Stimulated activated CD8-positive, alpha-beta memory T cell treated with anti-CD3 and anti-CD28 coated beads, Interleukin-4, amount 100 ng/mL, for 24 hours (primary cell): ENCODE data around the gene GALNTL6.

ENCODE experiments used
- DNase-seq: peaks from one replicate; pipeline ENCODE4 v3.0.0-alpha.2; 2020; ENCODE audit warnings: low read depth

GALNTL6 gene

DNA sequence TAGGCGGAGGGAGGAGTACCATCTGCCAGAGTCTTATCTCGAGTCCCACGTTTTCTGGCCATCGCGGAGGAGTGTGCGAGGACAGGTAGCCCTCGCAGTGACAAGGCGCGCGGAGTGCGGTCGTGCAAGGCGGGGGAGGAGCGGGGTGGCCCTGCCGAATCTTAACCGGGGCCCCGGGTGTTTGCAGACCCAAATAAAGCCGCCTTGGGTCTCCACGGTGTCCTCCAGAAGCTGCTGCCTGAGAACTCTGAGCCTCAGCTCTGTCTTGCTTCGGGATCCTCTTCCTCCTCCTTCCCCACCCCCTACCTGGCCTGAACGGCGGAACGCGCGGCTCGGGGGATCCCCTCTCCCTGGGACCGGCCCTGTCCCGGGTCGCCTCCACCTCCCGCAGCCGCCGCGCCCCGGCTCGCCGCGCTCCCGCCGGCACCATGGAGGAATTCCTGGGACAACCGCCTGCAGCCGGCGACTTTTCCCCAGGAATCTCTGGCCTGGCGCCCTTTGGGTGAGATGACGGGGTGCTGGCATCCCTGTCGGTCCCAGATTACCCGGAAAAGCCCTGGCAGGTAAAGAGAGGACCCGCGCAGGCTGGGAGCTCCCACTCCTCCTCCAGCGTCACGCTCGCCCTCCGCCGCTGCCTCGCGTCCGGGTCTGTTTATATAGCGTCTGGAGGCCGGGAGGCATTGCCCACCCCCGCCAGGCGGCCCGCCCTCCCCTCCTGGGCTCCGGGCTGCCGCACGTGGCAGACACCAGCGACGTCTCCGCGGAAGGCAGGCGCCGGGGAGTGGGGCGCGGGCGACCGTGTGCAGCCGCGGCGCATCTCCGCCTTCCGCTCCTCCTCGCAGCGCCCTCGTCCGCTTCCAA lies at the start of gene GALNTL6:
GALNTL6 (plus strand) TSS at position 740 of the 861 bp plus-strand sequence.
- DNase-seq = no peak

DNA sequence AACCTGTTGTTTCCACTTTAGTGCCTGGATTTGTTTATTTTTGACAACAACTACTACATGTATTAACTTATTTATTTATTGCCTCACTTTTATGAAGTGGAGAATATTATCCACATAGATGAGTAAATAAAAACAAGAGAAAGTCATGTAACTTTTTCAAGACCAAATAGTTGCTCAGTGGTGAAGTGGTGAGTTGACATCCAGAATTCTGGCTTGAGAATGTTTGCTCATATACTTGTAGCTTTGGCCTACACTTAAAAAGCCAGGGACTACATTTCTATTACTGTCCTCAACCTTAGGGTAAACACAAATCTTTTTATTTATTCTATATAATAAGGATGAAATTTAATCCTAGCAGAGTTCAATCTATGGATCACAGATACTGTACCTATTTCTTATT lies 47.7 kb upstream of the GALNTL6 start:
- no peak for DNase-seq

- DNase-seq = no peak
Observed at GRCh38 chr4:171774642-171775190, 38.5 kb upstream of the GALNTL6 start.

DNA sequence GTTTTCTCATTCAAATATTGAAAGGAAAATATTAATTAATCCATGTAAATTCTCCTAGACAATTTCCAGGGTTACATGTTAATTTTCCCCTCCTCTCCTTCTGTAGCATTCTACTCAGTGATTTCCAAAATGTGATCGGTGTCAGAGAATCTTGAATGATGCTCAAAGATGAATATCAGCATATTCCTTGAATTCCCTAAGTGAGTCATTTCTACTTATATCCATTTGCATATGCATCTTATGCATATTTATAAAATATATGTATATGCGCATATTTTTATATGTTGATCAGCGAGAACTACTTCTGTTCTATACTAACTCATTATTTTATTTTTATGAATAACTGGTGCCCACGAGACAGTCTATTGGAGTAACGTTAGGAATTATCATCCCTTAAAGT lies 33.9 kb upstream of the GALNTL6 start:
- DNase-seq = no peak

- no peak for DNase-seq
Observed at GRCh38 chr4:171785388-171785787, 27.8 kb upstream of the GALNTL6 start.

- no peak for DNase-seq
Observed at GRCh38 chr4:171793723-171794122, 19.5 kb upstream of the GALNTL6 start.

GRCh38 chr4:171794528-171794927 lies 18.7 kb upstream of the GALNTL6 start:
- DNase-seq = no peak

- DNase-seq = no peak
Observed at GRCh38 chr4:171809854-171810253, 3.4 kb upstream of the GALNTL6 start.

DNA sequence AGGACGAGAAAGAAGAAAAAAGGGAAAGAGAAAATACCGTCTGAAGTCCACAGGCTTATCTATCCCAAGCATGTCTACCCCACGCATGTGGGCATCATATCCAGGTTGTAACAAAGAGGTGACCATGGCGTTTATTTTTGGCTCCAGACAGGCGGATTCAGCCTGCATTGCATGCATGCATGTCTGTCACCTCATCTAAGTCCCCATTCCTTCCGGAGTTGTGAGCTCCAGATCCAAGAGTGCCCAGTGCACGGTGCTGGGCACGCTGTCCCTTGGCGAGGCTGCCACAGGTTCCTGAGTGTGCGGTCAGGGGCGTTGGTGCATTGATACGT lies 905 bp upstream of the GALNTL6 start:
- no peak for DNase-seq

- DNase-seq = no peak
Observed at GRCh38 chr4:171813526-171814250, 484 bp downstream of the GALNTL6 start.

GRCh38 chr4:171814545-171814944 lies 1.3 kb downstream of the GALNTL6 start:
- no peak for DNase-seq

- no peak for DNase-seq
Observed at GRCh38 chr4:171817026-171817425, 3.8 kb downstream of the GALNTL6 start.

DNA sequence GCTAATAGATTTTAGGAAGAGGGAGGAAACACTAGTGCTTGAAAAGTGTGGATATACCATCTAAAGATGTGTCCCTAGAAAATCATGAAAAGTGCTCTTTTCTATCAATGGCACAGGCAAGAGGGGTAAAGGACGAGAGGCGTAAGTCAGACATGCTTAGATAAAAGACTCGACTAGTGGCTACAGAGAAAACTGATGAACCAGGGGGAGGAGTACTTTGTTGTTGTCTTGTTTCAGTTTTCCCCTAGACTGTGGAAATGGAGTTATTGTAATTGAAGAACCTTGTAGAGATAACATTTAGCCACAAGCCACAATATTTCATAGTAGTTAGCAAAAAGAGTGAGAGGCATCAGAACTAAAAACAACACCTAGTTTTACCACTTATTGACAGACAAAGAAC lies 21.4 kb downstream of the GALNTL6 start:
- DNase-seq = no peak

DNA sequence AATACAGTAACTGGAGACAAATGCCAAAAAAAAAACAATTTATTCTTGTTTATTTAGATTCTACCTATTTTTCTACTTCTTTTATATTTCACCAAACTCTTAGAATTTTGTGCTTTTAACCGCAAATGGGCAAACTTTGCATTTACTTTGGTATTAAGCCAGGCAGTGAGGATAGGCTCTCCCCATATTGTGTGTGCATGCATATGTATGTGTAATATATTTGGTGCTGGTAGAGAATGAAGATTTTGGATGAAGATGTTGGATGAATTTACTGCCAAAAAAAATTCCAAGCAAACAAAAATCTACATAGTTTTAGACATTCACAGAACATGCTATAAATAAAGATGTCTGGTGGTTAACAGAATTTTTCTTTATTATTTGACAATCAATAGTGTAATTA lies 30.3 kb downstream of the GALNTL6 start:
- no peak for DNase-seq

- DNase-seq = no peak
Observed at GRCh38 chr4:171846232-171846631, 33.0 kb downstream of the GALNTL6 start.

DNA sequence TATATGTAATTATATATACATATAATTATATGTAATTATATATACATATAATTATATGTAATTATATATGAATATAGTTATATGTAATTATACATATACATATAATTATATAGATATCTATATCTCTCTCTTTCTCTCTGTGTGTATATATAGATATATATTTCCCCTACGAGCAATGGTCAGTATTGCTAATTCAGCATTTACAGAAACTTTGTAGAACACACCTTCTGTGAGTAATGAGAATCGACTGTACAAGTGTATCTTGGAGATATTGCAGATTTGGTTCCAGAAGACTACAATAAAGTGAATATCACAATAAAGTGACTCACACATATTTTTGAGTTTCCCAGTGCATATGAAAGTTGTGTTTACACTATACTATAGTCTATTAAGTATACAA lies 33.7 kb downstream of the GALNTL6 start:
- DNase-seq = no peak

GRCh38 chr4:171847751-171848150 lies 34.5 kb downstream of the GALNTL6 start:
- DNase-seq = no peak

- no peak for DNase-seq
Observed at GRCh38 chr4:171849686-171850222, 36.5 kb downstream of the GALNTL6 start.

DNA sequence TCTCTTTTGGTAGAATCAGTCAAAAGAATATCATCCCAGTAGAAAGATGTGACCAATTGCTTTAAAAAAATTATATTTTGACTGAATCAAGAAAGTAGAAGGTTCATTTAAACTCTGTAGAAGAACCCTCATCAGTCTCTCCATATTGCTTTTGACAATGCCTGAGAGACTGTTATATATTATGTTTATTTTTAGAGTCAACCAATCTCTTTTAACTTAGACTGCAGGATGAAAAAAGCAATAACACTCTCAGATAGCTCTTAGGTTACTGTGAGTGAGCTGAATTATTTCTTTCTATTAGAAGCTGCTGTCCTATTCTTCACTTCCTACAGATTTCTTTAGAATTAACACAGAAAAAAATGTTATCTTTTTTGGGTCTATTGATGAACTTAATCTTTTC lies 38.1 kb downstream of the GALNTL6 start:
- DNase-seq = no peak

- no peak for DNase-seq
Observed at GRCh38 chr4:171857302-171858012, 44.3 kb downstream of the GALNTL6 start.

GRCh38 chr4:171875291-171875690 lies 62.1 kb downstream of the GALNTL6 start:
- no peak for DNase-seq

- DNase-seq = no peak
Observed at GRCh38 chr4:171876636-171877035, 63.4 kb downstream of the GALNTL6 start.
